Lower lobe of right lung (tissue), 2 donors: ENCODE results near the gene PNPLA5. TPM values are rescaled to one million over a fixed set of nuclear protein-coding genes. Genes with fewer than 3 reads are reported as not detected.

ENCODE experiments used
- ATAC-seq, 2 donors: fragments of 200-7000 bp; cut with Tn5 transposase; one replicate each; pipeline ENCODE4 v1.9.1; 2020 to 2022; ENCODE audit warnings: mild to moderate bottlenecking in 2 of 2, moderate library complexity in 2 of 2
- DNase-seq: peaks from one replicate; pipeline ENCODE4 v3.0.0-alpha.2; 2020
- H3K27ac ChIP-seq: fragments of 200-600 bp; one replicate; pipeline ENCODE4 v1.8.0; 2022
- H3K27me3 ChIP-seq: fragments of 200-600 bp; one replicate; pipeline ENCODE4 v1.8.0; 2022; ENCODE audit warnings: low read depth
- H3K36me3 ChIP-seq: fragments of 200-600 bp; one replicate; pipeline ENCODE4 v1.8.0; 2022; ENCODE audit warnings: mild to moderate bottlenecking
- H3K4me1 ChIP-seq: fragments of 200-600 bp; one replicate; pipeline ENCODE4 v1.8.0; 2022
- H3K4me3 ChIP-seq: fragments of 200-600 bp; one replicate; pipeline ENCODE4 v1.8.0; 2022; ENCODE audit warnings: mild to moderate bottlenecking
- H3K9me3 ChIP-seq: fragments of 200-600 bp; one replicate; pipeline ENCODE4 v1.8.0; 2022
- intact Hi-C: fragments of 100-400 bp; cut with DNase I; formaldehyde crosslinking; loops from one replicate; pipeline ENCODE4 v1.11.0; 2022
- long read RNA-seq: library from polyadenylated mRNA; unstranded; transcript quantifications from one replicate; pipeline ENCODE4 v2.0.0, GENCODE V29; 2021
- total RNA-seq: library from RNA; stranded (reverse); fragmentation: NEBNext Ultra II Directional; extraction: Animal tissue kit (Norgen Biotek cat#: 25700); gene quantifications from one replicate; pipeline ENCODE4 v1.2.1, GENCODE V29; 2021
- TF ChIP-seq, protein P1 (sequence below): fragments of 200-600 bp; IDR thresholded peaks from one replicate; pipeline ENCODE4 v1.8.0; 2022; ENCODE audit warnings: antibody characterized with exemption, mild to moderate bottlenecking
- donor health status: DM: no; HTN: yes; CAD: no; lungs with severe emphysema.

The PNPLA5 gene, protein sequence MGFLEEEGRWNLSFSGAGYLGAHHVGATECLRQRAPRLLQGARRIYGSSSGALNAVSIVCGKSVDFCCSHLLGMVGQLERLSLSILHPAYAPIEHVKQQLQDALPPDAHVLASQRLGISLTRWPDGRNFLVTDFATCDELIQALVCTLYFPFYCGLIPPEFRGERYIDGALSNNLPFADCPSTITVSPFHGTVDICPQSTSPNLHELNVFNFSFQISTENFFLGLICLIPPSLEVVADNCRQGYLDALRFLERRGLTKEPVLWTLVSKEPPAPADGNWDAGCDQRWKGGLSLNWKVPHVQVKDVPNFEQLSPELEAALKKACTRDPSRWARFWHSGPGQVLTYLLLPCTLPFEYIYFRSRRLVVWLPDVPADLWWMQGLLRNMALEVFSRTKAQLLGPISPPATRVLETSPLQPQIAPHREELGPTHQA
- not detected for total RNA-seq
- long read RNA-seq = 0 reads

DNA sequence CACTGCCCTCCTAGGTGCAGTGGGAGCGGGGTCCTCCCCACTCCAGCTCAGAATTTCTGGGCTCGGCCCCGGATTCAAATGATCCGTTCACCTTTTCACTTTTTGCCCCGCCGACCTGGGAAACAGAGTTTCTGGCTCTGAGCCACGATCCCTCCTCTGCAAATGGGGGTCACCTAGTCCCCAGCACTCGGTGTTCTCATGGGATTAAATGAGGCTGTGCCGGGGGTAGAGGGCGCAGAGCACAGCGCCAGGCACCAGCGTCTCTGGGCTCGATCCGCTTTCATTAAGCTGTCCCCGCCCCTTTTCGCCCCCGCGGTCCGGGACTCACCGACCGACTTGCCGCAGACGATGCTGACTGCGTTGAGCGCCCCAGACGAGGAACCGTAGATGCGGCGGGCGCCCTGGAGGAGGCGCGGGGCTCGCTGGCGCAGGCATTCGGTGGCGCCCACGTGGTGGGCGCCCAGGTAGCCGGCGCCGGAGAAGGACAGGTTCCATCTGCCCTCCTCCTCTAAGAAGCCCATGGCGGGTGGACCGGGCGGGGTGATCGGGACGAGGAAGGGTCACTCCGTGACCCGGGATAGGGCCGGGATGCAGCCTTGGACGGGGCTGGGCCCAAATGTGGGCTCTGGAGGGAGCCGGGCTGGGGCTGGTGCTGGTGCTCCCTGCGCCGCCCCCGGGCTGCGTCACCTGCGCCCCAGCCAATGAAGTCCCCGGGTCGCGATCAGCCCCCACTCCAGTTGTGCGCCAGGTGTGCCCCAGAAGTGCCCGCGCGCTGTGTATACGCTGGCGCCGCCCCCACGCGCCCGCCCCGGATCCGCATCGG, at the start of gene PNPLA5:
PNPLA5 (minus strand) TSS at position 654 of the 823 bp plus-strand sequence; CDS start at position 521, 133 bp downstream.
- H3K36me3 ChIP-seq = no peaks in the 10 kb centered on the region
- TF ChIP-seq, protein P1, sequence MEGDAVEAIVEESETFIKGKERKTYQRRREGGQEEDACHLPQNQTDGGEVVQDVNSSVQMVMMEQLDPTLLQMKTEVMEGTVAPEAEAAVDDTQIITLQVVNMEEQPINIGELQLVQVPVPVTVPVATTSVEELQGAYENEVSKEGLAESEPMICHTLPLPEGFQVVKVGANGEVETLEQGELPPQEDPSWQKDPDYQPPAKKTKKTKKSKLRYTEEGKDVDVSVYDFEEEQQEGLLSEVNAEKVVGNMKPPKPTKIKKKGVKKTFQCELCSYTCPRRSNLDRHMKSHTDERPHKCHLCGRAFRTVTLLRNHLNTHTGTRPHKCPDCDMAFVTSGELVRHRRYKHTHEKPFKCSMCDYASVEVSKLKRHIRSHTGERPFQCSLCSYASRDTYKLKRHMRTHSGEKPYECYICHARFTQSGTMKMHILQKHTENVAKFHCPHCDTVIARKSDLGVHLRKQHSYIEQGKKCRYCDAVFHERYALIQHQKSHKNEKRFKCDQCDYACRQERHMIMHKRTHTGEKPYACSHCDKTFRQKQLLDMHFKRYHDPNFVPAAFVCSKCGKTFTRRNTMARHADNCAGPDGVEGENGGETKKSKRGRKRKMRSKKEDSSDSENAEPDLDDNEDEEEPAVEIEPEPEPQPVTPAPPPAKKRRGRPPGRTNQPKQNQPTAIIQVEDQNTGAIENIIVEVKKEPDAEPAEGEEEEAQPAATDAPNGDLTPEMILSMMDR = no peak
- H3K4me1 ChIP-seq = peaks cover 7% of the 10 kb centered on the region
- DNase-seq (no peak), ATAC-seq (no peak)
- no peak within 1 kb of the TSS for H3K27ac ChIP-seq
- no peak within 1 kb of the TSS for H3K4me3 ChIP-seq
- no peaks in the 10 kb centered on the region for H3K9me3 ChIP-seq
- peaks cover 75% of the 10 kb centered on the region for H3K27me3 ChIP-seq
- intact Hi-C loops = no loop called here

DNA sequence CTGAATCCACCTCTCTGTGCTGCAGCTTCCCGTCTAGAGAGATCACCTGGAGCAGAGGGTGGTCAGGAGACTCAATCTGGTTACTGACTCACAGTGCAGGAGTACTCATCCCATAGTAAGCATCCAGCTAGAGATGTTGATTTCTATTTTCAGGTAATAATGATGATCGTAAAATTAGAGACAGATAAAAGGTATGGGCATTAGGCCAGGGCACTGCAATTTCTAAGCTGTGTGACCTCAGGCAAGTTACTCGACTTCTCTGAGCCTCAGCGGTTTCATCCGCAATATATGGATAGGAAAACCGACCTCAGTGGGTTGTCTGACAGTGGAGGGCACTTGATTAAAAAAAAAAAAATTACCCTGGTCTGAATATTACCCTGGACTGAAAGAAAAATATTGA, 49.6 kb upstream of the PNPLA5 start:
- Histone ChIP-seq H3K27me3 (peaks cover 7% of the 10 kb centered on the region), H3K9me3 (peaks cover 5% of the 10 kb centered on the region), H3K4me3 (no peak overlapping the region), H3K4me1 (no peaks in the 10 kb centered on the region), H3K36me3 (no peaks in the 10 kb centered on the region), H3K27ac (no peak overlapping the region)
- TF ChIP-seq, protein P1 = no peak
- ATAC-seq (no peak), DNase-seq (no peak)
- intact Hi-C loops = no loop called here

DNA sequence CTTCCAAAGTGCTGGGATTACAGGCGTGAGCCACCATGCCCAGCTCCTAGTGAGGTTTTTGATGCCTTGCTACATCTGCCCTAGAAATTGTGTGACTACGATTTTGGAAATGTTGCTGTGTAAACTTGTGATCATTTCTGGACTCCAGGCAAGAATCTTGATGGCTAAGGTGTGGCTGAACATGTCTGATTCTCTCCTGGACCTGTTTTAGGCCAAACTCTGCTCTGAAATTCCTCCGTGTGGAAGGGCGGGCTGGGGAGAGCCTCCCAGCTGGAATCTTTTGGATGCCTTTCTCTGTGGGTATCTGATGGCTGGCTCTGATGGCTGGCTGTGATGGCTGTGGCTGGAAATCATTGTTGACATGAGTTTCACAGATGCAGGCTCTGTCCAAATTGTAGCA, 40.0 kb upstream of the PNPLA5 start:
- ATAC-seq (no peak), DNase-seq (no peak)
- intact Hi-C loops = no loop called here
- H3K4me1 ChIP-seq = no peaks in the 10 kb centered on the region
- no peak overlapping the region for H3K27ac ChIP-seq
- no peaks in the 10 kb centered on the region for H3K9me3 ChIP-seq
- TF ChIP-seq, protein P1 = no peak
- H3K4me3 ChIP-seq = no peak overlapping the region
- peaks cover 5% of the 10 kb centered on the region for H3K27me3 ChIP-seq
- no peaks in the 10 kb centered on the region for H3K36me3 ChIP-seq

DNA sequence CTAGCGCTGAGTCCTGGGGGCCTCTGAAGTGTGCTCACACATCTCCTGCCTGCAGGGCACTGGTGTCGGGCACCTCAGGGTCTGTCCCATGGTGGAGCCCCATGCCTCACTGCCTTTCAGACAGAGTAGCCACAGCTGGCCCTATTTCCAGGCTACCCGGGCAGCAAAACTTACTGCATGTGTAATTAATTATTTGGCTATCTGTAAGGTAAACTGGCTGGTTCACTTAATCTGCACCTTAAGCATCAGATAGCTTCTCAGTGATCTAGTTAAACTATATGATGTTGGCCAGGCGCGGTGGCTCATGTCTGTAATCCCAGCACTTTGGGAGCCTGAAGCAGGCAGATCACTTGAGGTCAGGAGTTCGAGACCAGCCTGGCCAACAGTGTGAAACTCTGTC, 37.1 kb upstream of the PNPLA5 start:
- Histone ChIP-seq H3K36me3 (no peaks in the 10 kb centered on the region), H3K4me1 (peaks cover 3% of the 10 kb centered on the region), H3K9me3 (no peaks in the 10 kb centered on the region), H3K4me3 (no peak overlapping the region), H3K27ac (no peak overlapping the region), H3K27me3 (peaks cover 19% of the 10 kb centered on the region)
- ATAC-seq = no peak
- TF ChIP-seq, protein P1 = no peak
- no peak for DNase-seq
- intact Hi-C loops = no loop called here

DNA sequence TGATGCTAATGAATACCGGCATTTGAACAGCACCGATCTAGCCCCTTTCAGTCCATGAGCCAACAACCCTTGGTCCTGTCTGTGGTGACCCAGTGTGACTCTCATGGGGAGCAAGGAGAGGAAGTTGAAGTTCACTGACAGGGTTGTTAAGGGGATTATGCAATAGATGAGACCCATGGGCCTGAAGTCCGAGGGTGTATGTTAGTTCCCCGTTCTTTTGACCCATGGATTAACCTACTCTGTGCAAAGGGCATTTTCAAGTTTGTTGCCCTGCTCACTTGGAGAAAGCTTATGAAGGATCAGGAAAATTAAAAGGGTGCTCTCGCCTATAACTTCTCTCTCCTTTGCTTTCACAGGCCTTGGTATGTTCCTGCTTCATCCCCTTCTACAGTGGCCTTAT, 36.7 kb upstream of the PNPLA5 start:
- Histone ChIP-seq H3K9me3 (no peaks in the 10 kb centered on the region), H3K27ac (no peak overlapping the region), H3K4me1 (peaks cover 6% of the 10 kb centered on the region), H3K4me3 (no peak overlapping the region), H3K27me3 (peaks cover 22% of the 10 kb centered on the region), H3K36me3 (no peaks in the 10 kb centered on the region)
- DNase-seq = no peak
- peak; percentile 39 to 67 for ATAC-seq
- intact Hi-C loops = no loop called here
- TF ChIP-seq, protein P1 = no peak
